Activated T-helper 9 cell treated with anti-CD3 and anti-CD28 coated beads, Interleukin-2, amount 50 U/mL, for 16 hours (primary cell): ENCODE results near the gene GATAD2A.
"Not testable (repeated sequence)": the region's sequence is repeated elsewhere in the genome, so short reads cannot be mapped to it uniquely, and the experiment has no call there.

Source experiments
- DNase-seq: peaks from one replicate; pipeline ENCODE4 v3.0.0-alpha.2; 2020; ENCODE audit warnings: low read depth

The GATAD2A gene

DNA sequence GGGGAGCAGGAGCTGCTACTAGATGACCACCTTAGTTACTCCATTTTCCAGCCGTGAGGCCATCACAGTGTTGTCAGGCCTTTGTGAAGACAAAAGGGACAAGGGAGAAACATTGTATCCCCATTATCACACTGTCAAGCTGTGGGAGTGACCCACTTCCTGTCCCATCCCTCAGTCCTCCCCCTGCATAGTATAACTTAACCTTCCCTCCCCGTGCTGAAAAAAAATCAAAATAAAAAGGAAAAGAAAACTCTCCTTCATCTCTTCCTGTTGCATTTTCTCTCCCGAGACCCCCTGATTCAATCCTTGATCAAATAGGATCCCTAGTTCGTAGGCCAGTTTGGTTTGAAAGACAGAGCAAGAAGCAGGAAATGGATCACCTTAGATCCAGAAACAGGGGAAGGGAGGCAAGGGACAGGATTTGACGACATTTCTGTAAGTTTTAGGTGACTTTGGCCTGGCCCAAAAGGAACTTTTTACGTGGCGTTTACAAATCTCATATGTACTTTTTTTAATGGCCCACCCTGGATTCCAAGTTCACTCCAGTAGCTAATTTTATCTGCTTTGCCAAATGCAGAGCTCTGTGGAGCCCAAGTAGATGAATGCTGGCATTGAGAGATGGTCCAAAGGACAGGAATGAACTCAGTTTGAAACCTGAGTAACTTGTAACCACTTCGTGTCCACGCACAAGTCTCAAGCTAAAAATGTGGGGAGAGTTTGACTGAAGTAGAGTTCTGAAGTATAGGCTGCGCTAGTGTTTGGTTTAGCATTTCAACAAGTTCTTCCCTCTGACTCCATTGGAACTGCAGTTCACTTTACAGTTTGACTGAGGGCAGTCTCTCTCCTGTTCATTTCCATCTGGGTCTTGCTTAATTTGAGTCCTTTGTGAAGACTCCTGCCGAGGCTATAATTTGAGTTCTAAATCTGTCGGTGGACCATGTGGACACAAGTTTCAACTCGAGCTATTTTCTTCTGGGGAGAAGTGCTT is 16.6 kb upstream of the GATAD2A start:
- no peak for DNase-seq

DNA sequence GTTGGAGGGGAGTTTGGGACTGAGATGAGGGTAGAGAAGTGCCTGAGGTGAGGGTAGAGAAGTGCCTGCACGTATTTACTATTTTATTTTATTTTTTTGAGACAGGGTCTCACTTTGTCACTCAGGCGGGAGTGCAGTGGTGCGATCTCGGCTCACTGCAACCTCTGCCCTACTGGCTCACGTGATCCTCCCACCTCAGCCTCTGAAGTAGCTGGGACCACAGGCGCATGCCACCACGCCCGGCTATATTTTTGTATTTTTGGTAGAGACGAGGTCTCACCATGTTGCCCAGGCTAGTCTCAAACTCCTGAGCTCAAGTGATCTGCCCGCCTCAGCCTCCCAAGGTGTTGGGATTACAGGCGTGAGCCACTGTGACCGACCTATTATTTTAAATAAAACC is 15.8 kb upstream of the GATAD2A start:
- not testable (repeated sequence) for DNase-seq

DNA sequence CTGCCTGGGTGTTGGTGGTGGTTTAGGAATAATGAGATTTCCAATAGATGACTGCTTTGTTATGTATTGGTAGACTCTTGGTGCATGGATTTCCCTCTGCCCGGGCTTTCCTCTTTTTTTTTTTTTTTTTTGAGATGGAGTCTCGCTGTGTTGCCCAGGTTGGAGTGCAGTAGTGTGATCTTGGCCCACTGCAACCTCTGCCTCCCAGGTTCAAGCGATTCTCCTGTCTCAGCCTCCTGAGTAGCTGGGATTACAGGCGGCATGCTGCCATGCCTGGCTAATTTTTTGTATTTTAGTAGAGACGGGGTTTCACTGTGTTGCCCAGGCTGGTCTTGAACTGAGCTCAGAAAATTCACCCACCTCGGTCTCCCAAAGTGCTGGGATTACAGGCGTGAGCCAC is 11.1 kb upstream of the GATAD2A start:
- DNase-seq = not testable (repeated sequence)

DNA sequence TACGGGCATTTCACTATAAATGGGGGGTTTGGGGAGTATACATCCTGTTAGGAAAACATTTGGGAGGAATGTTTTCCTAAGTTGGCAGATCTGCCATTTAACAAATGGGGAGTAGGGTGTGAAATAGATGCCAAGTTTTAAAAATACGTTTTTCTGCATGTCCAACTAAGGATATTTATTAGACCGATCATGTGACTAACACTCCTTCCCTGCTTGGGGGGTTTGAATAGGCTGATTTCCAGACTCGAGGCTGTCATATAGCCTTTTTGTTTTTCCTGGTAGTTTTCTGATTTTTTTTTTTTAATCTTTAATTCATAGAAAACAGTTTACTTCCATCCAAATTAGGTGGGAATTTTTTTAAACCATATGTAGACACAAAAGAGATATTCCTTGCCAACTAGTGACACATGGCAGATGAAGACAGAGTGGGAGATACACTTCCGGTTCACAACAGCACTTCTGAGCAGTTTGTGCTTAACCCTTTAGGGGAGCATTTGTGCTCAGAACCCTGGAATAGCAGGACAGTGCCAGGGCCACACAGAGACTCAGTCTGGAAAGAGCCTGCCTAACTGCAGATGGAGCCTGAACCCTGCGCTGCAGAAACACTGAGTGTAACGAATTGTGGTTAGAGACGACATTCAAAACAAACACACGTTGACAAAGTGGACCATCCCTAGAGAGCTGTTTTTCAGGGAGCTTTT is 5.6 kb upstream of the GATAD2A start:
- no peak for DNase-seq

DNA sequence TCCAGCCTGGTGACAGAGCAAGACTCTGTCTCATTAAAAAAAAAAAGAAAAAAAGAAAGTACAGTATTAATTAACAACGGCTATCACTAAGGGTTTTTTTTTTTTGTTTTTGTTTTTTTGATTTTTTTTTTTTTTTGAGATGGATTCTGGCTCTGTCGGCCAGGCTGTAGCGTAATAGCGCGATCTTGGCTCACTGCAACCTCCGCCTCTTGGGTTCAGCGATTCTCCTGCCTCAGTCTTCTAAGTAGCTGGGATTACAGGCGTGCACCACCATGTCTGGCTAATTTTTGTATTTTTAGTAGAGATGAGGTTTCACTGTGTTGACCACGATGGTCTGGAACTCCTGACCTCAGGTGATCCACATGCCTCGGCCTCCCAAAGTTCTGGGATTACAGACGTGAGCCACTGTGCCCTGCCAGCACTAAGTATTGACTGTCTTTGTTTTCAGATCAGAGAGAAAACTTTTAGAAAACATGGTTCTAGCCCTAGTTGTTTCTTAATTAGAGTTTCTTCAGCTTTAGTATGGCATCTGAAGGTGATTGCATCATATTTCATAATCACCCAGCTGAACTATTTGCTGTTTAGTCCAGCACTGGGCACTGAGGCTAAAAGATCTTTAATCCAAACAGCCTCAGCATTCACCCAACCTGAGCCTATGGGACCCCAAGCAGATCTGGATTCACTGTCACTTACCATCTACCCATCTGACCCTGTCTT is 2.7 kb upstream of the GATAD2A start:
- no peak for DNase-seq

DNA sequence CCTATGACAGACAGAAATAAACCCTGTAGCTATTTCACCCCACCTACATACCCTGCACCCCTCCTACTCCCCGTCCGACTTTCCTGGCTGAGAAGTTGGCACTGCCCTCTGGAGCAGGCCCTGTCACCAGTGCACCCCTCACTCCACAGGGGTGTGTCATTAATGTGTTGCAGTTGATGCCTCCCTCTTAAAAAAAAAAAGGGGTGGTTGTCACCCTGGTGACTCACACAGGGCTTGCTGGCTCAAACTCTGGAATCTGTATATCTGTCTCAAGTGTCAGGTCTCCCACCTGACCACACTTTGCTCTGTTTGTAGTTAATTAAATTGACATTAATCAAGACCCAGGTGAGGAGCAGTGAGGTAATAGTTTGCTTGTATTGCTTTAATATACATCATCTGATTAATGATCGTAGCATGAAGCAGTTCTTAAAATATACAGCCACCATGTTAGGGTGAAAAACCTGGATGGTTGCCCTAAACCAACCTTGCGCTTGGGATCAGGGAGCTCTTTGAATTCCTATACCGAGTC is 2.0 kb upstream of the GATAD2A start:
- DNase-seq = no peak

DNA sequence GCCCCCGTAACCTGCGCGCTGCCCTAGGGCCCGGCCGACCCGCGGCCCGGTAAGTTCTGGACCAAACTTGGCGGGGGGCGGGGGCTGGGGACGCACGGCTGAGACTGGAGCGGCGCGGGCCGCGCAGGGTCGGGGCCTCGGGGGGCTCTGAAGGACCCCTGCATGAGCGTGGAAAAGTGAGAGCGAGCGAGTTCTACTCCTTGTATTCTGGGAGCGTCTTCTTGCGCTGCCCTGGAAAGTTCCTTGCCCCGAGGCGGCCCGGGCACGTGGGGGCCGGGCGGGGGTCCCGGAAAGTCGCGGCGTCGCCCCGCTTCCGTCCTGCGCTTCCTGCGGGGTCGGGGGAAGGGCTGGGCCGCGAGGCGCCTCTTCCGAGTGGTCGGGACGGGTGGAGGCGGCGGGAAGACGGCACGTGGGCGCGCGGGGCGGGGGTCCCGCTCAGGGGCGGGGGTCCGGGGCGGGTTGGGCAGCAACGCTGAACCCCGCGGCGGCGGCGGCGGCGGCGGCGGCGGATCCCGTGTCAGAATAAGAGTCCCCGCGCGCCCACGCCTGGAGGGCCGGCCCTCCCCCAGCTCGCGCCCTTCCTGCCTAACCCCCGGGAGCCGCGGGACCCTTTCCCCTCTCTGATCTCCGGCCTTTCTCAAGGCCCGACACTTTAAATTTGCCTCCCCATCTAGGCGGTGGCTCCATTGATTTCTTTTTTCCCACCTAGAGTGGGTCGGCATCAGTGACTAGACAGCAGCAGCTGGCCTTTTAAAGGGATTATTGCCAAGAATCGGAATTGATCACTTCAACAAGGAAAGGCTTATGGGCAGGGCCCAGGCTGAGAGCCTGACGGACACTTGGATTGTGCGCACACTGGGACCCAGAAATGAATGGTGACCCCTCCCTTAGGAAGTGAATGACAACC is 749 bp downstream of the GATAD2A start:
- DNase-seq = peak; percentile 43

DNA sequence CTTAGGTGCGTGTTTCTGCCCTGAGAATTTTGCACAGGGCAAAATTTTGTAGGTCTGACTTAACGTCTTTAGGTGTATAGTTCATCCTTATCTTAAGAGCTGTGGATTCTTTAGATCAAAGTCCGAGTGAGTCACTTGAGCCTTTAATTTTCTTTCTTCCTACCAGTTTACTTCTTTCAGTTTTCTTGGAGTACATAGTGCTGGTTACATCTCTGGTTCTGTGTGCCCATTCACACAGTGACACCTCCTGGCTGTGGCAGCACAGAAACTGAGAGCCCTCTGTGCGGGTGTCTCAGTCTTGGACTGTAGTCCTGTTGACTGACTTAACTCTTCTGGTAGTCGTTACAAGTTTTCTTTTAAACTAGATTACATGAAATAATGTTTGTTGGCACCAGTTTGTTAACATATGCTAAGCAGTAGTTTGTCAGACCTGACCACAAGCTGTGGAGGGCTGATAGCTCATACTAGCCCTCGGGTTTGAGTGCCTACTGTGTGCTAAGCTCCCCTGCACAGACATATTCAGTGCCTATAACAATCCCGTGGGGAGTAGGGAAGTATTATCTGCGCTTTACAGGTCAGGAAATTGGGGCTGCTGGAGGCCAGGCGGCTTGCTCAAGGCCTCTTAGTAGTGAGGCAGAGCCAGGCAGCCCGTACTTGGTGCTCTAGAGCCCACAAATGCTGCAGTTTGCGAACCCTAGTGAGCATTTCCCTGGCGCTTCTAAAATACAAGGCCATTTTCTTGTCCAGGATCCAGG is 1.6 kb downstream of the GATAD2A start:
- no peak for DNase-seq

DNA sequence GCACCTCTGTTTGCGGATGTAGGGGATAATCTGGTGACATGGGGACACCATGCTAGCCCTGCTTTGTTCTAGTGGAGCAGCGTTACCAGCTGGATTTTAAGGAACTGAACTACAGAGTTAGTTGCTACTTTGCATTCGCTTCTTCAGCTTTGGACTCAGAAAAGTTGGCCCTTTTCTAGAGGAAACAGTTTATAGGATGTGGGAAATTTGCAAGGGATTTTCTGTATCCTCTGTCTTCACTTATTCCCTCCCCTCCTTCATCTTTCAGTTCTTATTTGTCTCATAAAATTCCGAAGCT is 2.1 kb downstream of the GATAD2A start:
- no peak for DNase-seq

DNA sequence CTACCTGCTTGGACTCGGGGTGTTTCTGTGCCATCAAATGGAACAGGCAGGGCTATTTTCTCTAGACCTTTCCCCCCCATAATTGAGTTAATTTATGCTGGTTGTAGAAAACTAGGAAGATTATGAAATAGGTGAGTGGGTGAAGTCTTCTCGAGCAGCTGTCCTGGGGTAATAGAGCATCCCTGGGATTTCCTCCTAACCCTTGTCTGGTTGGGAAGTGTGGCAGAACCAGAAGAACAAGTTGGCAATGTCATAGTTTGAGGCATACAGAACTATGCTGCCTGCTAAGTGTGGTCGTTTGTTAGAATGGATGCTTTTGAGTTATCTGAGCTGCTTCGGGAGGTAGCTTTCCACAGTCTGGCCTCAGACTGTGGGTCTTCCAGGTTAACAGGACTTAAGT is 3.7 kb downstream of the GATAD2A start:
- DNase-seq = no peak

DNA sequence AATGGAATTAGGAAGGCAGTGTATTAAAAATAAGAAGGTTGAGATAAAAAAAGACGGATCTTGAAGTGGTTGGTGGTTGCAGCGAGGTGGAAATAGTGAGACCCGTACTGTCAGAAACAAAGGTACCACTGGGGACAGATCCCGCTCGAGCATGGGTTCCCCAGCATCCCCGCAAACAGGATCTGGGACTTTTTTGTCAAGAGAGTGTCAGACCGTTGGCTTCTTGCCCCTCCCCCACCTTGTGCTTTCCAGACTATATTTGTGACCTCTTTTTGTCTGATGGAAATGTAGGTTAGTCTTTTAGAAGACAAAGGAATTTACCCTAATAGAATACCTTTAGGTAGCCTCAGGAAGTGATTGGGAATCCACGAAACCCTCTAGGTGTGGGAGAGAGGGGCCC is 4.2 kb downstream of the GATAD2A start:
- no peak for DNase-seq

DNA sequence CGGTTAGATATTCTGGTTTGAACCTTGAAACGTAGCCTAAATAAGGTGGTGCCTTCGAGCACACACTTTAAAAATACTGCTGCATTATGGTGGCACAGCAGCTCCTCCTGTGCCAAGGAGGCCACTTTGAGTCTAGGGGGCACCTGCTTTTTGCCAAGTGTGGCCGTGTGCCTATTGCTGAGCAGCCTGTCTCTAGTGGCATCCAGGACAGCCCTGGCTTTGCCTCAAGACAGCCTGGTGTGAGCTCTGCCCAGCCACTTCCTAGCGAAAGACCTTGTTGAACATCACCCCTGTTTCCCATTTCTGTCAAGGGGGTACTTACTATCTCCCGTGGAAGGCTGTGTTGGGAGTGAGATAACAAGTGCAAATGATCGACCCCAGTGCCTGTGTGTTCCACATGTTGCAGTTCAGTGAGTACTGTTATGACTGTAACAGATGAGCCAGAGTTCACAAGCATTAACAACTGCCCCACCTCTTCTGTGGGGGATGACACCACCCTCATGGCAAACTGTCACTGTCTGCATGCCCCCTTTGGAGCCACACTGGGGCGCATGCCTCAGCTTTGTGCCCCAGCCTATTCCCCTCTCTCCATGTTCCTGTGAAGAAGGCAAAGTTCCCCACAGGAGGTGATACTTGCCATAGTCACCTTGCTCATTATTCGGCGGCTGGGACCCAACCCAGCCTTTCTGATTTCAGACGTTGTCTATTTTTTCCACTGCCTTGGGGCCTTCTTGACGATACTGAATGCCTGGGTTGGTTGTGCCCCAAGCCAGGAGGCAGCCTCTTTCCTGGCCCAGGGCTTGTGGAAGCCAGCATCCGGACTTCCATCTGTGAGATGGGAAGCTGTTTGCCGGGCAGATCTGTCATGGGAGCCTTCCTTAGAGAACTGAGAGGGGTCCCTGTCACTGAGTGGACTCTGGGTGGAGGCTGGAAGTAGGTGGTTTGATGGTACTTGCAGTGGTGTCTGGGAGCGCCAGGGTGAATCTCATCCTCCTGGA is 5.4 kb downstream of the GATAD2A start:
- DNase-seq = no peak

DNA sequence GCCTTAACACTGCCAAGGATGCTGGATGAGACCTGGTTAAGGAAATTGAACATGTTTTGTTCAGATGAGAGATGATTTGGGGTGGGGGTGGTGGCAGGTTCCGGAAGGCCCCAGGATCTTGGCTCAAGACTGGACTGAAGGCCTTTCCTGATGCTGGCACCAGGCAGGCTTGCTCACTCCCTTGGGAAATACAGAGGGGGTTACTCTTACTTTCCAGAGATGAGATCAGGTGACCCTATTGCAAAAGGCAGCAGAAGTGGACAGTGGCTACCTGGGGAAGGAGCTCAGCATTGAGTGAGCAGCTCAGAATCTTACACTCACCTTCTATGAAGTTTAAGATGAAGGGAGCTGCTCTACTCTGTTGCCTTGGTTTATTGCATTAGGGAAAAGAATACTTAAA is 10.8 kb downstream of the GATAD2A start:
- no peak for DNase-seq

DNA sequence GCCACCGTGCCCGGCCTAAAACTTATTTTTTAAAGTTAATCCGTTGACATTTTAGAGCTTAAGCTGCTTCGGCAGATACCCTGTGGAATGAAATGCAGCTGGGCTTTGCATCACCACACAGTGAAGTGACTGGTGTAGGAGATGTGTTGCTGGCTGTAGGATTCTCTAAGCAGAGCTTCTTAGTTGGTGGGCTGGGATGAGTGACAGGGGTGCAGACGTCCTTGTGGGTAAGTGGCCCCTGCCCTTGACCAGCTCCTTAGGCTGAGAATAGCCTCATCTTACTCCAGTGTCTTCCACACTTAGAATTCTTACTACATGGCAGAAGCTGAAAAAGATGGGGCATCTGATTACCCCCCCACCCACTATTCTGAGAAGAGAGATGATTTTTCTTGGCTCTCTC is 11.6 kb downstream of the GATAD2A start:
- no peak for DNase-seq

DNA sequence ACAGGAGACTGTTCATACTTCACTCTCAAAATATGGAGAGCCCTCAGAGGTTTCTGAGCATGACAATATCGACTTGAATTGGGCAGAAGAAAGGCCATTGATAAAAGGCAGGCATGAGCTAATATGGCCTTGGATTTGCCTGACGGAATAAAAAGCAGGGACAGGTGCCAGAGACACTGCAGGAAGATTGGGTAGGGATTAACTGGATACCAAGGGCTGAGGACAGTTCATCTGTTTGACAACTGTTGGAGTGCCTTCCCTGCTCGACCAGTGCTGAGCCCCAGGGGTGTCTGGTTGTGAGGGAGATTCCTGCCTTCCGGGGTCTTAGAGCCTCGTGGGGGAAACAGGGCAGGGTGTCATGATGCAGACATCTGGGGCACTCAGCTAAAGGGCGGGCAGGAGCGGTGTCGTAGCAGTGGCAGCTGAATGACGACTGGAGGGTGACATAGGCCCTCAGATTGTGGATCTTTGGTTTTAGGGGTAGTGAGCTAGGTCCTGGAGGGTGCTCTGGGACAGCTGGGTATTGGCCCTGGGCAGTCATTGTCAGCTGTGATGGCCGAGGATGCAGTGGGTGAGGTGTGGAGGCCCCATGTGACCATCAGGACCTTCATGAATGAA is 12.3 kb downstream of the GATAD2A start:
- DNase-seq = no peak

DNA sequence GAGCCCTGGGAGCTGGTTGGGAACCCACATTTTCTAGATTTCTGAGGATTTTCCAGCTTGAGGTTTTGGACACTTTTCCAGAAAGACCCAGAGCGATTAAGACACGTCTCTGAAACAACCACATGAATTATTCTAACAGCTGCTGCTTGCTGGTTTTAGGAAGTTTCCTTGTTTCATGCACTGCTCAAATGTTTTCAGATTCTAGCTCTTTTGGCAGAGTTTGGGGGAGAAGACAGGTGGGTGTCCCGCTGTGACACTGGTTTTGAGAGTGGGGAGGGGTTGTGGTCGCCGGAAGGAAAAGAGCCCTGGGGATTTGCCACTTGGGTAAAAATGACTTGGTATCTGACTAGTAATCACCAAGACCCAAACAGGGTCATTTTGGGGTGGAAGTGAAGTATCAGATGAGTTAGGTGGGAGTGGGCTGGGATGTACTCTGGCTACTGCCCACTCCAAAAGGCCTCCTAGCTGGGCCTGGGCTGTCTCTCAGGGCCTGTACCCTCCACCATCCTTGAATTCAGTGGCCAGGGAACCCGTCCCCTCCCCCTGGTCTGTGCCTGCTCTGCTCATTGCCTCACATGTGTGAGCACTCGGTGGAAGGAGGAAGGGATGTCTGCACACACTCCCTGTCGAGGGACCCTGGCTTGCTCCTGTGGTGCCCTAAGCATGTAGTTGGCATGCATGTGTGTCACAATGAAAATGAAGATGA is 13.2 kb downstream of the GATAD2A start:
- no peak for DNase-seq

DNA sequence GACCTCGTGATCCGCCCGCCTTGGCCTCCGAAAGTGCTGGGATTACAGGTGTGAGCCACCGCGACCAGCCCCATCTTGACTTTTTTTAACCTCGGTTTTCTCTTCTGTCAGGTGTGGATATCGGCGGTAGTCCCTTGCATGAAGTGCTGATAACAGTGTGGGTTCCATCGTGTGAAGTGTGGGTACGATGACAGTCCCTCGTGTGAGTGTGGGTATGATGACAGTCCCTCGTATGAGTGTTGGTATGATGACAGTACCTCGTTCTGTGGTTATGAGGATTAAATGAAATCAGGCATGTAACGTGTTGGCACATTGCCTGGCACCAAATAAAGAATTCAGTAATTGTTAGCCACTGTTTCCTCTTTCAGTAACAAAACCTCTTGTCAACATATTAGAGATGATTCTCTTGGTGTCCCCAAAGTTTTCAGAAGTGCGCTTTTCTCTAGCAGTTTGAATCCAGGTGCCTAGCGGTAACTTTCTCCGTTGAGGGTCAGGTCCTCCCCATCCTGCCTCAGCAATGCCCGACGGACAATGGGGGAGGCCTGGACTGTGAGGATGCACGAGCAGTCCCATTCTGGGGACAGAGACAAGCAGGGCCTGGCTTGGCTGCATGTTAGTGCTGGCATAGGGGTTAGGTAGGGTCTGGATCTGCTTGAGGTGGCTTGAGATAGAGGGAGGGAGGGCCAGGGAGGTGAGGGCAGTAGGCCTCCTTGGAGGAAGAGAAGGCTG is 15.3 kb downstream of the GATAD2A start:
- no peak for DNase-seq

DNA sequence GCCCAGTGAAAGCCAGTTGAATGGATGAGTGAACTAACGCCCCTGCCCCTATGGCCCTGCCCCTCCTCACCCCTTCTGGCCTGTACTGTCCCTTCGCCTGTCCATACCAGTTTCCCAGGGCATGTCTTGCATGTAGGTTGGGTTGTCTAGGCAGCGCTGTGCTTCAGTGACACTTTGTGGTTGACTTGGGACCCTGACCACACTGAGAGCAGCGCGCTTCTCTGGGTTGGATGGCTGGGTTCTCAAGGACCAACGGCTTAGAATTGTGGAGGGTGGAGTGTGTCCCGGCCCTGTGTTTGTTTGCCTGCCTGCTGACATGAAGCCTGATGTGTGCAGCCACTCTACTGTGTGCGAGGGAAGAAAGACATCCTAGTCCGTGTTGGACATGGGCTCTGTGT is 15.8 kb downstream of the GATAD2A start:
- no peak for DNase-seq
